SW480 (cell line): Measurements from ENCODE around the gene RBMS2.
"Not testable (repeated sequence)": the region's sequence is repeated elsewhere in the genome, so short reads cannot be mapped to it uniquely, and the experiment has no call there.

ENCODE experiments used
- DNase-seq: peaks from one replicate; pipeline ENCODE4 v3.0.0-alpha.2; 2016; ENCODE audit warnings: low spot score

Gene RBMS2

DNA sequence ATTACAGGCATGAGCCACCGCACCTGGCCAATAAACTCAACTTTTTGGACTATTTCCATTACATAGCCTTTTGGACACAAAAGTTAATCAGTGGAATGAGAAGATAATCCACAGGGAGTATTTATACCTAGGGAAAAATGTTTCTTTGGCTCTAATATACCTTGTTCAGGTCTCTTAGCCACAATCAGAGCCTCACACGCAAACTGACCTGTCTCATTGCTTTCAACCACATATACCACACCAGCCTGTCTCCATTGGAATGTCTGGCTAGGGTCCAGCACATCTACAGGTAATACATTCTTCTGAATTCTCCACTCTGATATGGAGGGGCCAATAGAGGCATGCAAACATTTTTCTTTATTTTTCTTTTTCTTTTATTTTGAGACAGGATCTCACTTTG, 3.8 kb upstream of the RBMS2 start:
- DNase-seq = peak; percentile 82

DNA sequence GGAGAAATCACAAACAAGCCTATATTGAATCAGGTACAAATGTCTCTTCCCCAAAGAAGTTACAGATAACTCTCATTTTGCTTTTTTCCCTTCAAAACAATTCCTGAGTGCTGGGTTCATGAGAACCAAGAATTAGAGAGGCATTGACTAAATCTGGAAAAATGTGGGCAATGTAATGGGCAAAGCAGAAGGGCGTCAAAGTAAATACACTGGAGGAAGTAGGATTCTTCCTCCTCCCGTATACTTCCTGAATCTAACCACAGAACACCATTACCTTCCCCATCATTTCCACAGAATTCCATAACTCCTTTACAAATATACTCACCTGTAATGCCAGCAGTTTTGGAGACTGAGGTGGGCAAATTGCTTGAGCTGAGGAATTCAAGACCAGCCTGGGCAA, 3.0 kb upstream of the RBMS2 start:
- DNase-seq = peak; percentile 83

DNA sequence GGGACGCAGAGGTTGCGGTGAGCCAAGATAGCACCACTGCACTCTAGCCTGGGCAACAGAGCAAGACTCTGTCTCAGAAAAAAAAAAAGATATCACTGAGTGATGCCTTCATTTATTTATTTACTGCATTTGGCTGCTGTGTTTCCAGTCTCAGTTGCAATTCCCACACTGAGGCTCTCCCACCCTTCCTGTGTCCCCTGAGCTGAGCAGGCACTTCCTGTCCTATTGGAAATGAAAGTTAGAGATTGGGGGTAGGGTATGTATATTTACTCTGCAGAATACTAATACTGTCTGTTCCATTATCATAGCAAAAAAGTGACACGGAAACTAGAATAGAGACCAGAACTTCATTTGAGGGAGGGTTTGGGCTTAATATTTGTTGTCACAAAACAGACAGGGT, 1.6 kb upstream of the RBMS2 start:
- no peak for DNase-seq

DNA sequence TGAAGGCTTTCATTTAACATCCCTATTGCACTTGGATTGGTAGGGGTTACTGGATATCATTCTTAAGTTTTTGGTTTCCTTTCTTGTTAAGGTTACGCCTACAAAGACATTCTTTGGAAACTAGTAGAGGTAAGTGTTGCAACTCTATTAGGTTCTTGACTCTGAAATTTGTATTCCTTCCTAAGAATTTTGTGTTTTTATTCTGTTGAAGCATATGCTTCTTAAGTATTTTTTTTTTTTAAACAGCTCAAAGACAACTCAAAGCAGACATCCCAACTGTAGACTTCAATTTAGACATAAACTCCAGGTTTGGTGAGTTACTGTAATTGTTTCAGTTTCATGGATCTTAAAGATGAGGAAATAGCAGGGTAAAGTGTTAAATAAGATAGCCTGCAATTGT, 1.1 kb upstream of the RBMS2 start:
- no peak for DNase-seq

DNA sequence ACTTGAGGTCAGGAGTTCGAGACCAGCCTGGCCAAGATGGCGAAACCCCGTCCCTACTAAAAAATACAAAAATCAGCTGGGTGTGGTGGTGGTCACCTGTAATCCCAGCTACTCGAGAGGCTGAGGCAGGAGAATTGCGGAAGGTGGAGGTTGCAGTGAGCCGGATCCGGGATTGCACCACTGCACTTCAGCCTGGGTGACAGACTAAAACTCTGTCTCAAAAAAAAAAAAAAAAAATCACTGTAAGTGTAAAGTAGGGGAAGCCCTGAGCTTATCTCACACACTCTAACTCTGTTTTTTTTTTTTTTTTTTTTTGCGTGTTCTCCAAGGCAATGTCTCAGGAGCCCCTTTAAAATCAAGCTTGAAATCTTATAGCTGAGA, 421 bp upstream of the RBMS2 start:
- no peak for DNase-seq

DNA sequence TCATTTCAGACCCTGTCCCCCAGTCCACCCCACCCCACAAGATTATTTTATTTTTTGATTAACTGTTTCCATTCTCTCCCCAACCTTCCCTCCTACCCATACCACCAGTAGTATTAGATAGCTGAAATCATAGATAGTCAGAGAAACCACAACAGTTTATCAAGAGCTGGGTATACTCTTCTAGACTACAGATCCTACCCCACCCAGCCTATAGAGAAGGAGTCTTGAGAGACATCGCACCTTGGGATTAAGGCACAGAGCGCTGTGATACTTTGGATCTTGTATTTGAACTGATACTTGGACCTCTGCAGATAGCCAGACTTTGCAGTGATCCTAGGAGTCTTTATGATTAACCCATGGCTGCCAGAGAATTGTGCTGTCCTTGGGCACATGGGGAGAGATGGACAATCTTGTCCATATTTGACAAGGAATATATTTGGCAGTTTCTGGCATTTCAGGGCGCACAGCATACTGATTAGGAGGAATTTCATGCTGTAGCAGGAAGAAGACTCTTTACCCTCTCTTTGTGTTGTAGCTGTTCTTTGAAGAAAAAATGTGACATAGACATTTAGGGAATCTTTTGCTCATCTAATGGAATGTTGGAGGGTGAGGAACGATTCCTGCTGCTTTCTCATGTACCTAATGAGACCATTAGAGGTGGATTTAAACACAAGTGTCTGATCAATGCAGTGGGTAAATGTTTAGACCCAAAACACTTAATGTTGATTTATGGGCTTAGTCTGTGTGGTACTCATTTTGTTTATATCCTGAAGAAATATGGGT, 982 bp downstream of the RBMS2 start:
- no peak for DNase-seq

DNA sequence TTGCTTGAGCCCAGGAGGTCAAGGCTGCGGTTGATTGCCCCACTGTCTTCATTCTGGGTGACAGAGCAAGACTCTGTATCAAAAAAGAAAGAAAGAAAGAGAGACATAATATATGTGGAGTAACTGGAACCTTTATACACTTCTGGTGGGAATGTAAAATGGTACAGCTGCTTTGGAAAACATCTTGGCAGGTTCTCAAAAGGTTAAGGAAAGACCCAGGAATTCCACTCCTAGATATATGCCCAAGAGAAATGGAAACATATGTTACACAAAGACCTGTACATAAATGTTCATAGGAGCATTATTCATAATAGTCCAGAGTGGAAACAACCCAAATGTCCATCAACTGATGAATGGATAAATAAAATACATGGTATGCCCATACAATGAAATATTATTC, 7.2 kb downstream of the RBMS2 start:
- DNase-seq = no peak

DNA sequence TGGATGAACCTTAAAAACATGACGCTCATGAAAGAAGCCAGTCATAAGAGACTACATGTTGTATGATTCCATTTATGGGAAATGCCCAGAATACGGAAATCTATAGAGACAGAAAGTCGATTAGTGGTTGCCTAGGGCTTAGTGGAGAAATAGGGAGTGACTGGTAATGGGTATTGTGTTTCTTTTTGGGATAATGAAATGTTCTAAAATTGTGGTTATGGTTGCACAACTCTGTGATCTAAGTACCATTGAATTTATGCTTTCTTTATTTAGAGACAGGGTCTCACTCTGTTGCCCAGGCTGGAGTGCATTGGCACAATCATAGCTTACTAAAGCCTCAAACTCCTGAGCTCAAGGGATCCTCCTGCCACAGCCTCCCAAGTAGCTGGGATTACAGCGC, 8.0 kb downstream of the RBMS2 start:
- DNase-seq = no peak

DNA sequence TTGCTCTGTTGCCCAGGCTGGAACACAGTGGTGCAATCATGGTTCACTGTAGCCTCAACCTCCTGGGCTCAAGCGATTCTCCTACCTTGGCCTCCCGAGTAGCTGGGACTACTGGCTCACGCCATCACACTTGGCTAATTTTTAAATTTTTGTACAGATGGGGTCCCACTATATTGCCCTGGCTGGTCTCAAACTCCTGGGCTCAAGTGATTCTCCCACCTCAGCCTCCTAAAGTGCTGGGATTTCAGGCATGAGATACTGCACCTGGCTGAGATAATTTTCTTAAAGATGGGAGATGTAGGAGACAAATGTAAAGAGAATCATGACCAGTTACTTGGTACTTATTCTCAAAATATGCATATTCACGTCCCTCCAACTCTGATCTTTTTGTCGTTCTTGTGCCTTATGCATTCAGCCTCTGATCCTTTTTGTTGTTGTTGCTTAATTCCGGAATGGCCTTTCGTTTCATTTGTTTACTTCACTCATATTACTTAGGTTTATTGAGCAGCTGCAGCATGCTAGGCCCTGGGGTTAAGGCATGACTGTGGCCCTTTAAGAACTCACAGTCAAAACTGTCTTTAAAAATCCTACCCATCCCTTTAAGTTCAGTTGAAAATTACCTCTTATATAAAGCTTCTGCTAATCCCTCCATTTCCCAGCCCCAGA, 8.9 kb downstream of the RBMS2 start:
- DNase-seq = no peak

DNA sequence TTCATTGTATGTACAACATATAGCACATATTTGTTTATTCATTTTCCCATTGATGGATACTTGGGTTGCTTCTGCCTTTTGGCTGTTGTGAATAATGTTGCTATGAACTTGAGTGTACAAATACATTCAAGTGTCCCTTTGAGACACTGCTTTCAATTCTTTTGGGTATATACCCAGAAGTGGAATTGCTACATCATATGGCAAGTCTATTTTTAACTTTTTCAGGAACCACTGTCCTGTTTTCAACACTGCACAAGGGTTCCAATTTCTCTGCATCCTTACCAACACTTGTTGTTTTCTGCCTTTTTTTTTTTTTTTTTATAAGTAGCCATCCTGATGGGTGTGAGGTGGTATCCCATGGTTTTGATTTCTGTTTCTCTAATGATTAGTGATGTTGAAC, 15.9 kb downstream of the RBMS2 start:
- no peak for DNase-seq

DNA sequence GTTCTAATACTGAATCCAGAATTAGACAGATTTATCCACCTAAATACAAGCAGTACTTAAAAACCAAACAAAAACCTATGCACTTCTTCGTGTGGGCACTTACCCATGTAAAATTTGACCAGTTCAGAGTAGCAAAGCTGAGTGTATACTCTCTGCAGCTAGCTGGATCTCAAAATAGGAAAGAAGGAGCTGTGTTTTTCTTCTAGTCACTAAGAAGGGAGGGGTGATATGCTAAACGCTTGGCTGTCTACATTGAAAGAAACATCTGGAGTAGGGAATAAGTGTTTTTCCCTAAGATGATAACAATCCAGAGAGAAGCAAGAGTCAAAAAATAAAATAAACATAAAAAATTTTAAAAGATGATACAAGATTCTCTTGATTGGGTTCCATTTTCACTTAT, 20.0 kb downstream of the RBMS2 start:
- no peak for DNase-seq

DNA sequence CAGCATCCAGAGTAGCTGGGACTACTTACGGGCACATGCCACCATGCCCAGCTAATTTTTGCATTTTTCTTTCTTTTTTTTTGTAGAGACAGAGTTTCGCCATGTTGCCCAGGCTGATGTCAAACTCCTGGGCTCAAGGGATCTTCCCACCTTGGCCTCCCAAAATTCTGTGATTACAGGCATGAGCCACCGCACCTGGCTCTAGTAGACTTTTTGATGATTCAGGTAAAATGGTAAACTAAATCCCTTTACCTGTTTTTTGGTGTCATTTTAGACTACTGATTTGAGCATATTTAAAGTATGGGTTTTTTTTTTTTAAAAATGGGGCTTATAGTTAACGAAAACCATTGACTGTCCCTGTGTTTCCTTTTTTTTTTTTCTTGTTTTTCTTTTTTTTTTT, 20.5 kb downstream of the RBMS2 start:
- DNase-seq = no peak

DNA sequence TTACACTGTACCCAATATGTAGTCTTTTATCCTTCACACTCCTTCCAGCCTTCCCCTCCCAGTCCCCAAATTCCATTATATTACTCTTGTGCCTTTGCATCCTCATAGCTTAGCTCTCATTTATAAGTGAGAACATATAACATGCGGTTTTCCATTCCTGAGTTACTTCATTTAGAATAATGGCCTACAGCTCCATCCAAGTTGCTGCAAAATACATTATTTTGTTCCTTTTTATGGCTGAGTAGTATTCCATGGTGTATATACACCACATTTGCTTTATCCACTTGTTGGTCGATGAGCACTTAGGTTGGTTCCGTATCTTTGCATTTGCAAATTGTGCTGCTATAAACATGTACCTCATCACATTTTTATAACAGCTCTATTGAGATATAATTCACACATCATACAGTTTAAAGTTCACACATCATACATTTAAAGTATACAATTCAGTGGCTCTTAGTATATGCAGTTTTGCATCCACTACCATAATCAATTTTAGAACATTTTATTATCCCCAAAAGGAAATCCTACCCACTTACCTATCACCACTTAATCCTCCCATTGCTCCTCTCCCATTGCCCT, 23.5 kb downstream of the RBMS2 start:
- no peak for DNase-seq

DNA sequence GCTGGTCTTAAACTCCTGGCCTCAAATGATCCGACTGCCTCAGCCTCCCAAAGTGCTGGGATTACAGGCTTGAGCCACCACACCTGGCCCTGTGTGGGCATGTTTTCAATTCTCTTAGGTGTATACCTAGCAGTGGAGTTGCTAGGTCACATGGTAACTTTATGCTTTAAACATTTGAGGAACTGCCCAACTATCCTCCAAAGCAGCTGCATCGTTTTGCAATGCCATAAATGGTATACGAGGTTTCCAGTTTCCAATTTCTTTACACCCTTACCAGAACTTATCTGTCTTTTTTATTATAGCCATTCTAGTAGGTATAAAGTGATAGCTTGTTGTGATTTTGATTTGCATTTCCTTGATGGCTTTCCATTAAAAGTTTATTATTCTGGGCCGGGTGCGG, 25.1 kb downstream of the RBMS2 start:
- DNase-seq = no peak

DNA sequence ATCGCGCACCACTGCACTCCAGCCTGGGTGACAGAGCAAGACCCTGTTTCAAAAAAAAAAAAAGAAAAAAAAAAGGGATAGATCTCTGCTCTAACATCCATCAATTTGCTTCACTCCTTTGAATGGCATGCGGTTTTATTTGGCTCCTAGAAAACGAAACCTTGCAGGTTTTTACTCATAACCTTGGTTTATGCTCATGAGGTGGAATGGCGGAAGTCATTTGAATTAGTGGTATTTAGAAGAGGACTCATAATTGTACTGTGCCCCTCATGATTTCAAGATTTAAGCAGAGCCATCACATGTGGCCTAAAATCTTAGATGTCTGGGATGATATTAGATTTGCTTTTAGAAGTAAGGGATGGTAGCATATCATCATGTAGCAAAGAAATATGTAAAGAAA, 29.4 kb downstream of the RBMS2 start:
- no peak for DNase-seq

DNA sequence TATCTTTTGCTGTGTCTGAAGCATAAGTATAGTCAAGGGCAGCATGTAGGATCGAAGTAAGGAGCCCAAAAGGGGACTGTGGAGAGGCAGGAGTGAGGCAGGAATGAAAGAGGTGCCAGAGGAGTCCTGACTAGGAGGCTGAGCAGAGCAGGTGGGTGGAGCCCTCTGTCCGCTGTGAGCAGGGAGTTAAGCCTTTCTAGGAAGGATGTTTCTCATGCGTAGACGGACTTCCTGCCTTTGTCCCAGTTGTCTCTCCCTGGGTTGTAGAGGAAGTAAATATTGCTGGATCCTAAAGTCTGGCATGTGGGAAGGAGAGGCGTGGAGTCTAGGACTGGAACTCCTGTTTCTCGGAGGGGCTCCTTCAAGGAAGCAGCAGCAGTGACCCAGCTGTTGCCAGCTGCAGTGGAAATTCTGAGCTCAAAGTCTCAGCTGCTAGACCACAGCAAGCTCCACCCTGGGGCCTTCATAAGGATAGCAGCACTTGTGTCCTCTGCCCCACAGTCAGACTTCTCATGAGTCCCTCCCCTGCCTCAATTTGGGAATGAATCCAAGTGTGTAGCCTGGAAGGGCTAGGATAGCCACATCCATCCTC, 44.0 kb downstream of the RBMS2 start:
- no peak for DNase-seq

DNA sequence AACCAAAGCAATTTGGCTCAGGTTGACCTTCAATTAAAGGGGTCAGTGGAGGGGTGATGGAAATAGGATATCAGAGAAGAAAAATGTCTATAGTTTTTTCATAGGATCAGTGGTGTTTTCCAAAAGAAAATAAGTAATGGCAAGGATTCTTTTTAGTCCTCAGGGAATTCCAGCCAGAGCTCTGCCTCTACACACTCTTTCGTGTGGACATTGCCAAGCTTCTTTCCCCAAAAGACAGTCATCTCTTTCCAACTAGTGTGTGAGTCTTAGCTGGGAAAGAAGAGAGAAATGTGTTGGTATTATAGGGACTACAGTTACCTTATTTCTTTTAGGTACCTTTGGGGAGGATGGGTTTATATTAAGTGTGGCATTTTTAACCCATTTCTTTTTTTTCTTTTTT, 46.5 kb downstream of the RBMS2 start:
- DNase-seq = no peak

DNA sequence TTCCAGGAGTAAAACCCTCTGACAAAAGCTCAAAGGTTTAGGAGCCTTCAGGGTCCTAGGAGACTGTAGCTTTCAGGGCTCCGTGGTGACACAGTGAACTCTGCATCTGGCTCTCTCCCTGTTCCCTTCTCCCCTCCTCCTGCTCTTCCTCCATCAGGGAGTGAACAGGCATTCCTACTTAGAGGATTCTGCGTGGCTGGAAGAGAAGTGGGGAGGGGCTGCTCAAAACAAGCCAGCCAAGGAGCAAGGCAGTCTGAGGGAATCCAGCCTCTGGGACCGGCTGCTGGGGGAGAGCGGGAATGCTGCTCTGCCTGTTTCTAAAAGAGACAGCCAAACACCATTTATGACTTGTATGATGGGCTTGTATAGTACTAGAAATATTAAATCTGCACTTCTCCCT, 49.5 kb downstream of the RBMS2 start:
- DNase-seq = no peak

DNA sequence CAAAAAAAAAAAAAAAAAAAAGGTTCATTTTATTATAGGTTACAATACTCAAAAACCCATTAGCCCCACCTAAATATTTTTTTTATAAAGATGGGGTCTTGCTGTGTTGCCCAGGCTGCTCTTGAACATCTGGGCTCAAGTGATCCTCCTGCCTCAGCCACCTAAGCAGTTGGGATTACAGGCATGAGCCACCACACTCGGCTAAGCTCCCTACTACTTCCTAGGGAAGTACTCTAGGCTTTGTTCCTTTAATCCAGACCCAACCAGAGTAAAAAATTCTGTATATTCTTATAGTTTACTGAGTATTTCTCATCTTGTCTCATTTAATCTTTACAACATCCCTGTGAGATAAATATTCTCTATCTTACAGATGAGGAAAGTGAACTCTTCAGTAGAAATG, 50.7 kb downstream of the RBMS2 start:
- no peak for DNase-seq

DNA sequence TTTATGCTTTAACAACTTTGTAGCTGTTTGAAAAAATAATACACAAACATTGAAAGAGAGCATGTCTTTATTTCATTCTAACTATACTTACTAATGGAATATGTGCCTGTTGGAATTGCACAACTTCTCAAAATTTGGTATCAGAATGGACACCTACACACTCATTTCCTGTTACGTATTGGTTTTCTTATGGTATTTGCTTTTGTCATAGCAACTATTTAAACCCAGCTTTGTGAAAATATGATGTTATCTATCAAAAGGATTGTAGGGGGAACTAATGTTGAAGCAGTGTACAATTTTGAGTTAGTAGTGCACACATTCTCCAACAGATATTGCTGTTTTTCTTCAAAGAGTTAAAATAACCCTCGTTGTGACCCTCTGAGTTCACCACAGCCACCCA, 52.6 kb downstream of the RBMS2 start:
- no peak for DNase-seq

DNA sequence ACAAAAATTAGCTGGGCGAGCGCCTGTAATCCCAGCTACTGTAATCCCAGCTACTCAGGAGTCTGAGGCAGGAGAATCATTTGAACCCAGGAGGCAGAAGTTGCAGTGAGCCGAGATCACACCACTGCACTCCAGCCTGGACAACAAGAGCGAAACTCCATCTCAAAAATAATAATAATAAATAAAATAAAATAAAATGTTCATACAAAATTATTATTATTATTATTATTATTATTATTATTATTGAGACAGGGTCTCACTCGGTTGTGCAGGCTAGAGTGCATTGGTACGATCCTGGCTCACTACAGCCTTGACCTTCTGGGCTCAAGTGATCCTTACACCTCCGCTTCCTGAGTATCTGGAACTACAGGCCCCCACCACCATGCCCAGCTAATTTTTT, 55.6 kb downstream of the RBMS2 start:
- not testable (repeated sequence) for DNase-seq

DNA sequence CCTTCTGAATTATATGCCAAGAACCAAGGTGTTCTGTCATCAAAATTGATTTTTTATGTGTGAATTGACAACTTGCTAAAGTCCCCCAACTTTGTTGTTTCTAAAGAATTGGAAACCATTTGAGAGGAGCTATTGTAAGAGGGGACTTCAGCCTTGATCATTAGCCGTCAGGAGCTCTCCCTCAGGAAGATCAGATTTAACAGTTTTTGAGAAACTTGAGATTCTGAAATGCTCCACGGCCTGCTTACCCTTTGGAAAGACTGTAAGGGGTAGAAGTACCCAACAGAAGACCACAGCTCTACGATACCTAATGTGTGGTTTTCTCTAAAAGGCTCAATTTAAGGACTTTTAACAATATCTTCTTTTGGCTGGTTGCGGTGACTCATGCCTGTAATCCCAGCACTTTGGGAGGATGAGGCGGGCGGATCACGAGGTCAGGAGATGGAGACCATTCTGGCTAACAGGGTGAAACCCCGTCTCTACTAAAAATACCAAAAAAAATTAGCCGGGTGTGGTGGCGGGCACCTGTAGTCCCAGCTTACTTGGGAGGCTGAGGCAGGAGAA, 57.4 kb downstream of the RBMS2 start:
- DNase-seq = no peak
